Activated CD4-positive, alpha-beta memory T cell treated with anti-CD3 and anti-CD28 coated beads, Interleukin-2, amount 10 ng/mL, durations not matched to agents 7 days and 5 days (primary cell): ENCODE results near the gene JAZF1. TPM values are rescaled to one million over a fixed set of nuclear protein-coding genes. Genes with fewer than 3 reads are reported as not detected.

Experiments used
- CTCF ChIA-PET: fragments of 350-600 bp; sonication (Branson Sonifier 250); formaldehyde crosslinking; loops from one replicate; lab custom pipeline; 2021; ENCODE audit warnings: antibody characterized with exemption, inconsistent platforms; lab: Charles Lee
- POLR2A ChIA-PET: fragments of 350-600 bp; sonication (Branson Sonifier 250); formaldehyde crosslinking; loops from one replicate; lab custom pipeline; 2021; ENCODE audit warnings: antibody characterized with exemption; lab: Charles Lee
- DNase-seq: peaks from one replicate; pipeline ENCODE4 v3.0.0-alpha.2; 2020
- H3K27ac Mint-ChIP-seq: one replicate; pipeline ENCODE4 v1.8.0; 2021; ENCODE audit warnings: mild to moderate bottlenecking, mixed read lengths
- H3K27me3 Mint-ChIP-seq: one replicate; pipeline ENCODE4 v1.8.0; 2021; ENCODE audit warnings: mixed read lengths
- H3K36me3 Mint-ChIP-seq: one replicate; pipeline ENCODE4 v1.8.0; 2021; ENCODE audit warnings: low read depth, mixed read lengths
- H3K4me1 Mint-ChIP-seq: one replicate; pipeline ENCODE4 v1.8.0; 2021; ENCODE audit warnings: mixed read lengths
- H3K4me3 Mint-ChIP-seq: one replicate; pipeline ENCODE4 v1.8.0; 2021; ENCODE audit warnings: mild to moderate bottlenecking, mixed read lengths
- H3K9me3 Mint-ChIP-seq: one replicate; pipeline ENCODE4 v1.8.0; 2021; ENCODE audit warnings: mixed read lengths
- total RNA-seq, 2 experiments: library from RNA; stranded (reverse); gene quantifications; one replicate each; pipeline ENCODE4 v1.2.3, GENCODE V29; 2021

Gene JAZF1
- total RNA-seq, 2 experiments from 2014 or later, result 7.2 to 7.3 TPM

DNA sequence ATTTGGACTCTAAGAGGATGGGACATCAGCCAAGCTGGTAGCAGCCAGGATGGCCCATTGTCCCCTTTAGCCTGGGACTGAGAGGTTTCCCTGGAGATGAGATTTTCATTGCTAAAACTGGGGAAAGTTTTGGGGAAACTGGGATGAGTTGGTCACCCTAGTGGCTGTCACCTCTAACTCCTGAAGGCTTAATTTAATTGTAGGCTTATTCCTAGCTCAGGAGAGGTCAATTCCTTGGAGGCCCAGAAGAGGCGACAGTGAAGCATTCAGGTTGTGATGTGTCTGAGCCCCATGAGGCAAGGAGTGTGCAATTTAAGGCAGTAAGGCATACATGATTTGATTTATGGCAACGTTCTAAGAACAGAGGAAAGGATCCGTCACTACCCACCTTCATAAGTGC, 24.9 kb upstream of the JAZF1 start:
- DNase-seq, result no peak
- Mint-ChIP-seq H3K27me3 (peaks cover 53% of the 10 kb centered on the region), H3K9me3 (peaks cover 8% of the 10 kb centered on the region), H3K4me3 (no peak overlapping the region), H3K4me1 (peaks cover 27% of the 10 kb centered on the region), H3K36me3 (peaks cover 5% of the 10 kb centered on the region), H3K27ac (no peak overlapping the region)
- CTCF ChIA-PET, result no interaction called here
- POLR2A ChIA-PET, result no interaction called here

DNA sequence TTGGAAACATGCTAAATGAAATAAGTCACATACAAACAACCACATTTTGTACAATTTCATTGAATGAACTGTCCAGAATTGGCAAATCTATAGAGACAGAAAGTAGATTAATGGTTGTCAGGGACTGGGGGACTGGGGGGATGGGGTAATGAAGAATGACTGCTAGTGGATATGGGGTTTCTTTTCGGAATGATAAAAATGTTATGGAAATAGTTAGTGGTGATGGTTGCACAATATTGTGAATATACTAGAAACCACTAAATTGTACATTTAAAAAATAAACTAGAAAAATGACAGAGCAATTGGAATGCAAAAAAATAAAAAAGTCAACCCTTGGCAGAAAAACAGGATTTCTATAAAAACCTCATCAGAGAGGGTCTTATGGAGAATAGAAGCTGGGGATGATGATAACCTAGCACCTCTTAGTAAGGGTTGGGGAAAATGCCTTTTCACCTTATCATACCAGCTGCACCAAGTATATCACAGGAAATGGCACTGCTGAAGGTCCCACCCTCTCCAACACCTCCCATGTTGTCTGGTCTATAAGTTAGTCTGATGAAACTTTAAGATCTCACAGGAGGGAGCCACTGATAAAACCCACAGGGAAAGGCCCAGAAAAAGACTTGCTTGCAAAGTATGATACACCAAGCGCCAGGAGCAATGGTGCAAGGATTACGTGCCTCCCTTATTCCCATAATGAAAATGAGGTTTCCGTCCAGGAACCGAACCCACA, 23.1 kb upstream of the JAZF1 start:
- peaks cover 8% of the 10 kb centered on the region for H3K9me3 Mint-ChIP-seq
- H3K27ac Mint-ChIP-seq, result no peak overlapping the region
- no peak overlapping the region for H3K4me3 Mint-ChIP-seq
- H3K27me3 Mint-ChIP-seq, result peaks cover 55% of the 10 kb centered on the region
- ChIA-PET CTCF (interaction anchor here (1.4 kb wide), 1 partner anchor 107 kb away, joined by 3 read pairs; no protein-coding TSS in a partner anchor), POLR2A (no interaction called here)
- H3K36me3 Mint-ChIP-seq, result peaks cover 5% of the 10 kb centered on the region
- H3K4me1 Mint-ChIP-seq, result peaks cover 25% of the 10 kb centered on the region
- DNase-seq, result no peak

DNA sequence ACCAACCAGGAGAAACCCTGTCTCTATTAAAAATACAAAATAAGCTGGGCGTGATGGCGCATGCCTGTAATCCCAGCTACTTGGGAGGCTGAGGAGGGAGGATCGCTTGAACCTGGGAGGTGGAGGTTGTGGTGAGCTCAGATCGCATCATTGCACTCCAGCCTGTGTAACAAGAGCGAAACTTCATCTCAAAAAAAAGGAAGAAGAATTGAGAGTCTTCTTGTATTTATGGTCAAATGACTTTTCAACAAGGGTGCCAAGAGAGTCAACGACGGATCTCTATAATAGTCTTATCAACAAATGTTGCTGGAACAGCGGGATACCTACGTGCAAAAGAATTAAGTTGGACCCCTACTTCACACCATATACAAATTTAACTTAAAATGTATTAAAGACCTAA, 21.6 kb upstream of the JAZF1 start:
- H3K36me3 Mint-ChIP-seq, result peaks cover 3% of the 10 kb centered on the region
- DNase-seq, result no peak
- POLR2A ChIA-PET, result no interaction called here
- peaks cover 4% of the 10 kb centered on the region for H3K9me3 Mint-ChIP-seq
- no peak overlapping the region for H3K4me3 Mint-ChIP-seq
- H3K27ac Mint-ChIP-seq, result no peak overlapping the region
- H3K4me1 Mint-ChIP-seq, result peaks cover 10% of the 10 kb centered on the region
- H3K27me3 Mint-ChIP-seq, result peaks cover 49% of the 10 kb centered on the region
- CTCF ChIA-PET, result interaction anchor here (1.4 kb wide), 1 partner anchor 105 kb away, joined by 3 read pairs; no protein-coding TSS in a partner anchor

DNA sequence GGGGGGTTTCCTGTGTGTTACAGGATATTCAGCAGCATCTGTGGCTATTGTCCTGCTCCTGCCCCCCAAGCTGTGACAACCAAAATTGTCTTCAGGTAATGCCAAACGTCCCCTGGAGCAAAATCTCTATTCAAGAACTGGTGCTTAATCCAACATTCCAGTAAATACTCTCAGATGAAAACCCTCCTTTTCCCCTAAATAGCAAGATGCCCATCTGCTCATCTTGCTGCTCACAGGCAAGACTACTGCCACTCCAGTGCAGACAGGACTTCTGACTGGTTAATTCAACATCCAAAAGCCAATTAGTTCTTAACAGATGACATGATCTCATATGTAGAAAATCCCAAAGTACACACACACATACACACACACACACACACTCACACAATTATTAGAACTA, 20.5 kb upstream of the JAZF1 start:
- Mint-ChIP-seq H3K4me1 (no peaks in the 10 kb centered on the region), H3K36me3 (no peaks in the 10 kb centered on the region), H3K27me3 (peaks cover 47% of the 10 kb centered on the region), H3K9me3 (no peaks in the 10 kb centered on the region), H3K27ac (no peak overlapping the region), H3K4me3 (no peak overlapping the region)
- DNase-seq, result no peak
- ChIA-PET CTCF (interaction anchor here (0.6 kb wide), 1 partner anchor 406 kb away, joined by 3 read pairs; no protein-coding TSS in a partner anchor), POLR2A (no interaction called here)

DNA sequence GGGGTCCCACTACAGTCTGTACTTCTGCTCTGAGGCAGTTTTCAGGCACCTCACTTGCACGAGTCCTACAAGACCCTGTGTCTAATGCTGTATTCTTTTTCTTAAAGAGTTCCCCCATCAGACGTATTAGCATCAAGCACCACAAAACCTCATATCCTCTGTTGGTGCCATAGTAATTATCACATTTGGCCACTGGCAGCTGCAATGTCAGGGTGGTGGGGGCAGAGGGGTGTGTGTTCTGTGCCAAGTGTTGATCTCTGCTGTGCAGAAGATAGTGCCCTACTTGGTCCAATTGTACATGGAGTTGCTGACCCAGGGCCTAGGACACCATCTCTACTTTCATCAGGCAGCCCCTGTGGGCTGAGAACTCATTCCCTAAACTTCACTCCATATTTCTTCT, 20.0 kb upstream of the JAZF1 start:
- H3K36me3 Mint-ChIP-seq, result no peaks in the 10 kb centered on the region
- ChIA-PET POLR2A (no interaction called here), CTCF (no interaction called here)
- no peak overlapping the region for H3K27ac Mint-ChIP-seq
- peaks cover 48% of the 10 kb centered on the region for H3K27me3 Mint-ChIP-seq
- no peaks in the 10 kb centered on the region for H3K9me3 Mint-ChIP-seq
- no peak for DNase-seq
- H3K4me1 Mint-ChIP-seq, result no peaks in the 10 kb centered on the region
- no peak overlapping the region for H3K4me3 Mint-ChIP-seq

DNA sequence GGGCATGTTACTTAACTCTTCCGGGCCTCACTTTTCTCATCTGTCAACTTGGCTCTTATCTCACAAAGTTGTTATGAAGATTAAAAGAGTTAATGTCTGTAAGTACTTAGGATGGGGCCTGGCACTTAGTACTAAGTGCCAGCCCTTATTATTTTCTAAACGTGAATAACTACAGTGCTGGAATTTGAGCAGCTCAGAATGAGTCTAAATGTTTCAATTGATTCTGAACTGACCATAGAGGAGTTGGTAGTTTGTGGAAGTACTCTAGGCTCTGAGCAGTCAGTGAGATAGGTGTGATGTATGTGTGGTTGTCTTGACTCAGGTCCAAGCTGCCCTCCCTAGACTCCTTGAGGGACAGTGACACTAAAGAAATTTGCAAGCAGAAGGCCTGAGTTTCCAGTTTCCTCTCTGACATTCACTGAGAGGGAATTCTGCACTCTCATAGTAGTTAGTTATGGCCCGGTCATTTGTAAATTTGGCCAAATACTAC, 18.5 kb upstream of the JAZF1 start:
- Mint-ChIP-seq H3K27me3 (peaks cover 41% of the 10 kb centered on the region), H3K27ac (no peak overlapping the region), H3K9me3 (no peaks in the 10 kb centered on the region), H3K36me3 (no peaks in the 10 kb centered on the region), H3K4me1 (no peaks in the 10 kb centered on the region), H3K4me3 (no peak overlapping the region)
- ChIA-PET CTCF (no interaction called here), POLR2A (no interaction called here)
- DNase-seq, result no peak

DNA sequence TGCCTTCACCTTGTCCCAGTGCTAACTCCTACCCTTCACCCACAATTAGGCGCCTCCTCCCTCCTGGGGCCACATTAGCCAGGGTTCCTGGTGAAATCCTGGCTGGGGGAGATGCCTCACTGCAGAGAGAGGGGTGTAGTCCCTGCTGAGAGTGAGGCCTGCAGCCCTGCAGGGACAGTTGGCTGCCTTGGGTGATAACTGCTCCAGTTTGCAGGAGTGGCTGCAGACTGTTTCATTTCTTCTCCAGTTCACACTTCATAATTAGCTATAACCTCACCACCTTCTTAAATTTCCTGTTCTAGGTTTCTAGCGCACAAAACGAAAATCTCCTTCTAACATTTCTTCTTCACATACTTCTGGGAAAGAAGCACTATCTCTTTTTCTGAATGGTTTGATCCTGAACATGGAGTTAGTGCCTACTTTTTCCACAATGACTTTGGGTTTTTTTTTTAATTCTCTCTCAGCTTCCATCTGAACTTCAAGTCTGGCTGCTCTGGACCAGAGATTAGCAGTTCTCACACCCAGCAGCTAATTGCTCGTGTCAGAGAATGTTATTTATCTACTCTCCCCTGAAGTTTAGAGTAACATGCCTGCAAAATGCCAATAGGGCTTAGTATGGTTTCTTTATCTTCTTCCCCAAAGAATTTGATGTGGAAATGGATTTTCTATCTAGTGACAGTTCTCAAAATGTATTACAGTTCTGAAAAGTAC, 15.5 kb upstream of the JAZF1 start:
- DNase-seq, result no peak
- H3K4me3 Mint-ChIP-seq, result no peak overlapping the region
- H3K27me3 Mint-ChIP-seq, result peaks cover 36% of the 10 kb centered on the region
- H3K4me1 Mint-ChIP-seq, result no peaks in the 10 kb centered on the region
- no peaks in the 10 kb centered on the region for H3K9me3 Mint-ChIP-seq
- no peak overlapping the region for H3K27ac Mint-ChIP-seq
- POLR2A ChIA-PET, result no interaction called here
- H3K36me3 Mint-ChIP-seq, result no peaks in the 10 kb centered on the region
- CTCF ChIA-PET, result no interaction called here

DNA sequence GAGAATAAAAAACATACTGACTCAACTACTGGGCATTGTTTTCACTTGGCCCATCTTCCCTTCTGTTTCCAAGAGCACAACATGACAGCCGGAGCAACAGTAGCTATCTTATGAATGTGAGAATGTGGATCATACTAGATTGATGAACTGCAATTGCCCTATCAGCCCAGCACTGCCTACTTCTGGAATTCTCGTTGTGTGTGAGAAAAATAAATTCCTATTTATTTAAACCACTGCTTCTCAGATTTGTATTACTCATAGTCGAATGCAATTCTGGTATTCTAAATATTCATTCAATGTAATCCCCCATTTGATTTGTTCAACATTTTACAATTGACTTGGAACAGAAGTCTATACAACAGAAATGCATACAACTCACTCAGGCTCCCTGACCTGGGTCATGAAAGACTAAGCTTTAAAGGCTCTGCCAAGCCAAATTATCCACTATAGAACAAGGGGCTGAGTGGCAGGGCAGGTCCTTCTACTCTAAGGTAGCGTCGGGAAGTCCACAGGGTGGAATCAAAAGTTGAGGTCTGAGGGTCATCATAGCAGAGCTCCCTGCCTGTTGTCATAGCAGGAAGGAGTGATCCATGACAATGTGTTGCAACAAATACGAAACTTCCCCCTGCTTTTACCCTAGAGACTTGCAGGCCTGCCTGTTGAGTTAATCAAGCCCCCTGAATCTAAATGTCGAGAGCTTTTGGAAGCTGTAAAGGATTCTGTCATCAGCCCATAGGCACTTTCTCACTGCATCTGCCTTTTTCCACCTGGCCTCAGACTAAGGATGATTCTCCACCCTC, 12.4 kb upstream of the JAZF1 start:
- Mint-ChIP-seq H3K36me3 (no peaks in the 10 kb centered on the region), H3K9me3 (no peaks in the 10 kb centered on the region), H3K4me3 (no peak overlapping the region), H3K27me3 (peaks cover 44% of the 10 kb centered on the region), H3K4me1 (no peaks in the 10 kb centered on the region), H3K27ac (no peak overlapping the region)
- no peak for DNase-seq
- ChIA-PET POLR2A (no interaction called here), CTCF (no interaction called here)

DNA sequence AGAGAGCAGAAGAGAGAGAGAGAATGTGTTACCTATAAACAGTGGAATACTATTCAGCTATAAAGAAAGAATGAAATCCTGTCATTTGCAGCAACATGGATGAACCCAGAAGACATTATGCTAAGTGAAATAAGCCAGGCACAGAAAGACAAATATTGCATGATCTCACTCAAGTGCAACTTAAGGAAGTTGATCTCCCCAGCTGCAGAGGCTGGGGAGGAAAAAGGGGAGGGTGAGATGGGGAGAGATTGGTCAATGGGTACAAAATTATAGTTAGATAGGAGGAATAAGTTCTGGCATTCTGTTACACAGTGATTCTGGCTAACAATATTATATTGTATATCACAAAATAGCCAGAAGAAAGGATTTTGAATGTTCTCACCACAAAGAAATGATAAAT, 11.2 kb upstream of the JAZF1 start:
- DNase-seq, result no peak
- ChIA-PET CTCF (no interaction called here), POLR2A (no interaction called here)
- Mint-ChIP-seq H3K9me3 (no peaks in the 10 kb centered on the region), H3K4me1 (no peaks in the 10 kb centered on the region), H3K36me3 (no peaks in the 10 kb centered on the region), H3K27ac (no peak overlapping the region), H3K4me3 (no peak overlapping the region), H3K27me3 (peaks cover 51% of the 10 kb centered on the region)

DNA sequence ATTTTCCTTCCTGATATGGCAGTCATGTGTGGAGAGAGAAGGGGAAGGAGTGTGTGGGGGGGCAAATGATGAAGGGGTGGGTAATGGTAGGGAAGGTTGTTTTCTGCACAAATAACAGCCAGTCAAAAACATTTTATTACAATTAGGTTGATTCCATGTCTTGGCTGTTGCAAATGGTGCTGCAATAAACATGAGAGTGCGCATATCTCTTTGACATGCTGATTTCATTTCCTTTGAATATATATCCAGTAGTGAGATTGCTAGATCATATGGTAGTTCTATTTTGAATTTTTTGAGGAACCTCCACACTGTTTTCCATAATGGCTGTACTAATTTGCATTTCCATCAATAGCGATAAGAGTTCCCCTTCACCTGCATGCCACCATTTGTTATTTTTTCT, 10.6 kb upstream of the JAZF1 start:
- Mint-ChIP-seq H3K27ac (no peak overlapping the region), H3K27me3 (peaks cover 46% of the 10 kb centered on the region), H3K4me1 (no peaks in the 10 kb centered on the region), H3K9me3 (no peaks in the 10 kb centered on the region), H3K36me3 (no peaks in the 10 kb centered on the region), H3K4me3 (no peak overlapping the region)
- POLR2A ChIA-PET, result no interaction called here
- CTCF ChIA-PET, result no interaction called here
- DNase-seq, result no peak

DNA sequence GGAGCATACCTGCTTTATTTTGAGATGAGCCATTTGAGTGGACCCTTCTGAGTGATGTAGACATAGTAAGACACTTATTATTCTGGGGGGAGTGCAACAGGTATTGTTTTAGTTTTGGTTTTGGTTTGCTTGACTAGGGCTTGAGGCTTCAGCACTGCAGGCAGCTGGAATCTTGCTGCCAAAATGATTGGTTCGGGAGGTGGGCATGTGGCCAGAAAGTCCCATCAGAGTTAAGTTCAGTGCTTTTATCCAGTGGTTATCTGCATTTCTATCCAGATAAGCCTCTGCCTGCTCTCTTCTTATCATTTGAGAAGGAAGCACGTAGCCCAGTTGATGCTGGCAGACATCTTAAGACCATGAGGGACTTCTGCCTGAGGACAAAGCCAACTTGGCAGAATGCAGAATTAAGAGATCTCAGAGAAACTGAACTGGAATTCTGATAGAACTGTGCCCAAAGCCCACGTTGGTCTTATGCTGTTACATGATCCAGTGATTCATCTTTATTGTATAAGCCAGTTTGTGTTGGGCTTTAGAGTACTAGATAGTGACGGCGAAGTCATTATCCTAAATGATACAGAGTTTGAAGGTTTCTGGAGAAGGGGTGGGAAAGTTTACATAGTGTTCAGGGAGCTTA, 9.6 kb upstream of the JAZF1 start:
- peaks cover 44% of the 10 kb centered on the region for H3K27me3 Mint-ChIP-seq

DNA sequence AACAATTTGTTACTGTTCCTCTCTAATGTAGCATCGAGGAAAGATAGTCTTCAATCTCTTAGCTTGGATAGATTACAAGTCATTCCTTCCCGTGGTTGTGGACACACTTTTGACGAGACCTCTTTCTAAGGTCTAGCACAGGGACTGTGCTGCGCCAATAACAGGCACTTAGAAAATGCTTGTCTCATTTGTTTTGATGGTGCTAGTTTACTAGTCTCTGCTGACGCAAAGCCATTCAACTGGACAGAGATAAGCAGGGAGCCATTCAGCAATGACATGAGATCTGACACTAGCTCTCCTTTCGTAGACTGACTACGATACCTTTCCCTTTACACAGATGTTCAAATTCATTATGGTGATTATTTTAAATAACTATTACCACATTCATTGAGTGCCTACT, 6.4 kb upstream of the JAZF1 start:
- peaks cover 65% of the 10 kb centered on the region for H3K27me3 Mint-ChIP-seq
- CTCF ChIA-PET, result no interaction called here
- H3K4me3 Mint-ChIP-seq, result no peak overlapping the region
- DNase-seq, result no peak
- no peak overlapping the region for H3K27ac Mint-ChIP-seq
- POLR2A ChIA-PET, result no interaction called here
- no peaks in the 10 kb centered on the region for H3K9me3 Mint-ChIP-seq
- no peaks in the 10 kb centered on the region for H3K4me1 Mint-ChIP-seq
- no peaks in the 10 kb centered on the region for H3K36me3 Mint-ChIP-seq

More for the DNA sequence above, 9.6 kb upstream of the JAZF1 start:
- no peak overlapping the region for H3K27ac Mint-ChIP-seq
- ChIA-PET POLR2A (no interaction called here), CTCF (no interaction called here)
- no peaks in the 10 kb centered on the region for H3K4me1 Mint-ChIP-seq
- H3K36me3 Mint-ChIP-seq, result no peaks in the 10 kb centered on the region
- DNase-seq, result no peak
- no peak overlapping the region for H3K4me3 Mint-ChIP-seq
- no peaks in the 10 kb centered on the region for H3K9me3 Mint-ChIP-seq

DNA sequence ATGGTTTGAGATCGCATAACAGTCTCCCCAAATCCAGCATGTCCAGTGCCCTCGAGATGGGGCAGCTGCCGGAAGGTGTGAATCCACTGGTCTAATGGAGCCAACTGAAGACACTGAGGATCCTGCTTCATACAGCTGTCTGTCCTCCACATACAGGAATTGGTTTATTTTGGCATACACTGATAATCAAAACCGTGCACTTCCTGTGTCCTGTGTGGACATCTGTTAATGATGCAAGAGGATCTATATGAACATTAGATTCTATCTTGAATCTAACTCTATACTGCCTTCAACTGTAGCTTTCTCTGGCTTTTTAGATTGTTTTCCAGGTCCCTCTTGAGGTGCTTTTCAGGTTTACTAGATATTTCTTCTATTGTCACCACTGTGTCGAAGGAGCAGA, 3.0 kb upstream of the JAZF1 start:
- Mint-ChIP-seq H3K27me3 (peaks cover 61% of the 10 kb centered on the region), H3K4me3 (no peak overlapping the region), H3K9me3 (no peaks in the 10 kb centered on the region), H3K36me3 (peaks cover 3% of the 10 kb centered on the region), H3K4me1 (peaks cover 10% of the 10 kb centered on the region), H3K27ac (no peak overlapping the region)
- POLR2A ChIA-PET, result no interaction called here
- no peak for DNase-seq
- CTCF ChIA-PET, result no interaction called here
